Stimulated activated naive CD4-positive, alpha-beta T cell treated with Interleukin-2 at 50 U/mL for 16 hours (primary cell): ENCODE results near the gene PFDN6.
"Not testable (repeated sequence)": the region's sequence is repeated elsewhere in the genome, so short reads cannot be mapped to it uniquely, and the experiment has no call there.

Experiments used
- DNase-seq: peaks from one replicate; lab custom pipeline; 2025; lab: John Stamatoyannopoulos, UW

The PFDN6 gene

GRCh38 chr6:33288921-33289783, at the start of gene PFDN6, which contains the start of gene WDR46:
Gene PFDN6 (plus strand): TSS chr6:33289601. CDS start chr6:33289857, 256 bp downstream.
Gene WDR46 (minus strand): TSS chr6:33289239. CDS start chr6:33289170, 69 bp downstream.
- DNase-seq = peak; percentile 84

- DNase-seq = no peak
These were observed 47.4 kb upstream of the PFDN6 start for GRCh38 chr6:33241968-33242367.

GRCh38 chr6:33243476-33243875, 45.9 kb upstream of the PFDN6 start:
- no peak for DNase-seq

- peak; percentile 88 for DNase-seq
These were observed 41.3 kb upstream of the PFDN6 start for GRCh38 chr6:33247977-33248642.

GRCh38 chr6:33248643-33248931, 40.8 kb upstream of the PFDN6 start:
- no peak for DNase-seq

GRCh38 chr6:33248932-33249731, 40.3 kb upstream of the PFDN6 start:
- peak; percentile 98 for DNase-seq

GRCh38 chr6:33249732-33250630, 39.4 kb upstream of the PFDN6 start:
- no peak for DNase-seq

GRCh38 chr6:33250731-33251130, 38.7 kb upstream of the PFDN6 start:
- no peak for DNase-seq

GRCh38 chr6:33251395-33252012, 37.9 kb upstream of the PFDN6 start:
- DNase-seq = no peak

GRCh38 chr6:33252759-33253158, 36.6 kb upstream of the PFDN6 start:
- no peak for DNase-seq

- no peak for DNase-seq
These were observed 34.8 kb upstream of the PFDN6 start for GRCh38 chr6:33254591-33254990.

- no peak for DNase-seq
These were observed 30.4 kb upstream of the PFDN6 start for GRCh38 chr6:33259032-33259431.

GRCh38 chr6:33262490-33262889, 26.9 kb upstream of the PFDN6 start:
- not testable (repeated sequence) for DNase-seq

GRCh38 chr6:33264015-33264414, 25.4 kb upstream of the PFDN6 start:
- DNase-seq = no peak

- DNase-seq = no peak
These were observed 18.3 kb upstream of the PFDN6 start for GRCh38 chr6:33271117-33271467.

GRCh38 chr6:33271468-33272274, 17.7 kb upstream of the PFDN6 start, which contains the start of the genes RPS18 and VPS52:
Gene RPS18 (plus strand): TSS chr6:33272075. CDS start chr6:33272120, 45 bp downstream.
Gene VPS52 (minus strand): TSS chr6:33271876. CDS start chr6:33271675, 201 bp downstream.
- peak; percentile 89 for DNase-seq

GRCh38 chr6:33272275-33273128, 16.9 kb upstream of the PFDN6 start:
- DNase-seq = no peak

- no peak for DNase-seq
These were observed 16.1 kb upstream of the PFDN6 start for GRCh38 chr6:33273129-33273923.
